Retinal pigment epithelial cell (primary cell): Measurements from ENCODE around the gene CCDC15.

ENCODE experiments used
- DNase-seq: peaks from one replicate; pipeline ENCODE4 v3.0.0-alpha.2; 2010; ENCODE audit warnings: low read depth
- H3K4me3 ChIP-seq: 2 replicates; pipeline ENCODE4 v1.5.1; 2011; ENCODE audit warnings: mild to moderate bottlenecking, low read length, control low read depth, moderate library complexity
- CTCF ChIP-seq: conservative IDR thresholded peaks from 2 replicates; pipeline ENCODE4 v1.5.1; 2011; ENCODE audit warnings: low read depth, low read length, control low read depth, inconsistent platforms

The CCDC15 gene

GRCh38 chr11:124920356-124920755, 33.6 kb upstream of the CCDC15 start:
- peak overlapping the region; percentile 28 for H3K4me3 ChIP-seq
- TF ChIP-seq CTCF, result no peak
- DNase-seq, result no peak

GRCh38 chr11:124920870-124921609, 33.0 kb upstream of the CCDC15 start:
- TF ChIP-seq CTCF, result no peak
- peak; percentile 30 for DNase-seq
- peak overlapping the region; percentile 28 for H3K4me3 ChIP-seq

GRCh38 chr11:124922831-124923230, 31.2 kb upstream of the CCDC15 start:
- no peak overlapping the region for H3K4me3 ChIP-seq
- DNase-seq, result no peak
- no peak for TF ChIP-seq CTCF

GRCh38 chr11:124923296-124923695, 30.7 kb upstream of the CCDC15 start:
- TF ChIP-seq CTCF, result no peak
- no peak for DNase-seq
- H3K4me3 ChIP-seq, result no peak overlapping the region

GRCh38 chr11:124928942-124929665, 24.9 kb upstream of the CCDC15 start:
- DNase-seq, result no peak
- H3K4me3 ChIP-seq, result no peak overlapping the region
- no peak for TF ChIP-seq CTCF

- no peak for TF ChIP-seq CTCF
- H3K4me3 ChIP-seq, result no peak overlapping the region
- DNase-seq, result no peak
These were observed 23.2 kb upstream of the CCDC15 start for GRCh38 chr11:124930799-124931198.
